Measurements from ENCODE around the gene MGLL.

MGLL gene

GRCh38 chr3:127834771-127835170 lies 12.5 kb upstream of the MGLL start:
- no peak for DNase-seq

DNA sequence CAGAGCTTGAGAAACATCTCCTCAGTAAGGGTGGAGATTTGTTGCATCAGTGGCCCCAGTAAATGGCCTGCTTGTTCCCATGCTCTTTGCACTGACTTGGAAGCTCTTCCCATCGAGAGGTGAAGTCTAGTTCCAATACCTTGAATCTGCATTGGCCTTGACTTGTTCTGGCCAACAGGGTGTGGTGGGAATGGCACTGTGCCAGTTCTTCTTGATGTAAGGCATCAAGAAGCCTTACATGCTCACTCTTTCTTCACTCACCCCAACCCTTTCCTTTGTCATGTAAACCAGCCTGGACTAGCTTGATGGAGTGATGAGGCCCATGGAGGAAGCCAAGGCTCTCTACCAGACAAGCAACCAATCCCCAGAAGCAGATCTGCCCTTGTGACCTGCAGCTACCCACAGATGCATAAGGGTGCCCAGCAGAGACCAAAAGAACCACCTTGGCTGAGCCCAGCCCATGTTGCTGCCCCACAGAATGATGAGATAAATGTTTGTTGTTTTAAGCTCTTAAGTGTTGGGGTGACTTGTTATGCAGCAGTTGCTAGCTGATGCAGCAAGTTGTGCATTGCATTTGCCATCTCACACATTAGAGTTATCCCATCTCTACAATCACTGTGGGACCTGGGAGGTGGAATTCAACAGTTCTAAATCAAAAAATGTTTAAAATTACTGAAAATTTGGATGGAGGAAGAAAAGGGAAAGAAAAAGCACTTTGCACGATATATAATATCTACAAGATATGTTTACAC lies 11.1 kb upstream of the MGLL start:
- DNase-seq, result no peak

DNA sequence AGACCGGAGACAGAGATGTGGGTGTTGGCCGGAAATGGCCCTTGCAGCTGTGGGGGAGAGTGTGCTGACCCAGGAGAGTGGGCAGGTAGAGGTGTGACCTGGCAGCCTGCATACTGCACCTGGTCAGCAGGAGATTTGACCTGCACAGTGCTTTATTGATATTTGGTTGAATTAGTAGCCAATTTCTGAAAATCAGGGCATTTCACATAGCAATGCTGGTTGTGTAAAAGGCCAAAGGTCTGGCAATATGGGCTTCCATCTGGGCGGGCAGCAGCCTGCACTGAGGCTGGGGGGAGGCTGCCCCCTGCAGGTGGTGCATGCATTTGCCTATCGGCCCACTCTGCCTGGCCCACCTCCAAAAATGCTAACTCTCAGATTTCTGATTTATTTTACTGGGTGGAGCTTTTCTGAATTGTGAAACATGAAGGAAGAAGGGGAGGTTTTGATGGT lies 9.4 kb upstream of the MGLL start:
- DNase-seq, result peak; percentile 77

DNA sequence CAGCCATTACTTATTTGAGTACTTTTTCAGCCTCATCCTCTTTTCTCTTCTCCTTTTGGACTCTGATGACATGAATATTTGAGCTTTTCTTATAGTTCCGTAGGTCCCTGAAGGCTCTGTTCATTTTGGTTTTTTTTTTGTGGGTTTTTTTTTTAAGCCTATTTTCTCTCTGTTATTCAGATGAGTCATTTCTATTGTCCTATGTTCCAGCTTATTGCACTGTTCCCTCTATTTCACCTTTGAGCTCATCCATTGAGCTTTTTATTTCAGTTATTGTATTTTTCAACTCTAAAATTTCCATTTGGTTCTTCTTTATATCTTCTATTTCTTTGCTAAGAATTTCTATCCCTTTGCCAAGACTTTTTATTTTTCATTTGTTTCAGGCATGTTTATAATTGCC lies 7.2 kb upstream of the MGLL start:
- no peak for DNase-seq

GRCh38 chr3:127827808-127828207 lies 5.5 kb upstream of the MGLL start:
- DNase-seq, result no peak

- no peak for DNase-seq
These were observed 3.4 kb upstream of the MGLL start for GRCh38 chr3:127825756-127826155.

GRCh38 chr3:127824151-127824825 lies 2.0 kb upstream of the MGLL start:
- DNase-seq, result no peak

DNA sequence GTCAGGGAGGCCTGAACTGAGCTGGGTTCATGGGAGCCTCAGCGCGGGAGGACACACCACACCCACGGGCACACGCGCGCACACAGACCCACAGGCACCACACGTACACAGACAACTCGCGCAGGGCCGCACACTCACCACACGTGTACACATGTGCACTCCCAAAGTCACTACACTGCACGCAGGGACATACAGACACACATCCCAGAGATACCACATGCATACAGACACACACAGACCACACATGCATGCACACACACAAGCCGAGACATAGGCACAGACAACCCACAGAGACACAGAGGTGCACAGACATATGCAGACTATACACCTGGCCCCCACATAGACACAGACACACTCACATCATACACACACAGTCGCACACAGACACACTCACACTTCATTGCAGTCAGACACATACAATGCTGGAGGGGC lies 1.1 kb upstream of the MGLL start:
- DNase-seq, result no peak

GRCh38 chr3:127822682-127823425 lies 539 bp upstream of the MGLL start:
- peak; percentile 34 for DNase-seq

DNA sequence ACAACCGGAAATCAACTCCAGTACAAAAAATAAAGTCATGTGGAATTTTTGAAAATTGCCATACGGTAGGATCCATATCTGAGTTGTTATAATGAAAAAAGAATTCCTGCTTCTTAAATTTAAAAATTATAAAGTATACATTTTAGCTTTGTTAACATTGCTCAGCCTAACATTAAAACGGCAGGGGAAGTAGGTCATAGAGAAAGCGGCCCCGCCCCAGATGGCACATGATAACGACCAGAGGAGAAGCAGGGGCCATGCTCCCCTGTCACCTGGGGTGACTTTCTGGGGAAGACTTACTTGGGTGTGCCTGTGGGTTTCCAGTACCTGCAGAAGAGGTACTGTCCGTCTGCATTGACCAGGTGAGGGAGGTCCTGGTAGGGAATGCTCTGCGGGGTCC lies 921 bp downstream of the MGLL start:
- no peak for DNase-seq

DNA sequence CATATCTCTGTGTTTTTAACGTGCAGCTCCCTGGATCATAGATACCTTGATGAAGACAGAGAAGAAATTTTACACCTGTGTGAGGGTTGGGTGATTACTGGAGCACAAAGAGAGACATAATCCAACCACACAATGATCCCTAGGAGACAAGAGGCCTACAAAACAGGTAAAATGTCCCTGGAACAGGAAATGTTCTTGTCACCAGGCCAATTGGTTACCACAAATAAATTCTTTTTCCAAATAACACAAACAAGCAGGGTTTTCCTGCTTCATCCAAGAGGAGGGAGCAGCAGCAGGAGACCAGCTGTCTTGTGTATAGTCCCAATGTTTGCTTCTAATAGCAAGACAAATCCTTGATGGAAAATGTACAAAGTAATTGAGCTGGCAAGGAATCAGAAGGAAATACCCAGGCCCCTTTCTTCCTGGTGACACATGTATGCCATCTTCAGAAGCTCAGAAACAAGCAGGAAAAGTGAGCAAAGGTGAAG lies 1.4 kb downstream of the MGLL start:
- DNase-seq, result no peak

DNA sequence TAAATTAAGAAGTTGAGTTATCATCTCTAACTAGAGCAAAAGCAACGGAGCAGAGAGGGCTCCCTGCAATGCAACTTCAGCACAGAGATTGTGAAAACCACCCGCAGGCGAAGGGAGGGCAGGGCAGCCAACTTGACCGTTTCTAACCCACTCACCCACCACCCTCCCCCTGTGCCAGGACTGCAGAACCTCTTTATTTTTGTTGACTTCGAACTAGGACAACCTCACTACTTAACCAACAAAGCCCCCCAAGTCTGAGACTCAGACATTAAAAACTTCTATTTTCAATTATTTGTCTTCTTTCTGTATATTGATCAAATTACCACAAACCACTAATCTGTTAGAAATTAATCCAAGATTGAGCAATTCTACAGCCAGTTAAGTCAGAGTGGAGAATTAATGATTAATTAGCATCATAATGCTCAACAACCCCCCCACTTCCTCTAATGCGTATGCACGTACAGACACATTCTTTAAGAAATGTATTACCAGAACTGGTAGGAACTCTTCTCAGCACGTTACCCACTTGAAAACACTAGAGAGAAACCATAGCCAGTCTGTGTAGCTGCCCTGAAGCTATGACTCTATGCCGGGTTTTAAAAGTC lies 2.0 kb downstream of the MGLL start:
- DNase-seq, result no peak

DNA sequence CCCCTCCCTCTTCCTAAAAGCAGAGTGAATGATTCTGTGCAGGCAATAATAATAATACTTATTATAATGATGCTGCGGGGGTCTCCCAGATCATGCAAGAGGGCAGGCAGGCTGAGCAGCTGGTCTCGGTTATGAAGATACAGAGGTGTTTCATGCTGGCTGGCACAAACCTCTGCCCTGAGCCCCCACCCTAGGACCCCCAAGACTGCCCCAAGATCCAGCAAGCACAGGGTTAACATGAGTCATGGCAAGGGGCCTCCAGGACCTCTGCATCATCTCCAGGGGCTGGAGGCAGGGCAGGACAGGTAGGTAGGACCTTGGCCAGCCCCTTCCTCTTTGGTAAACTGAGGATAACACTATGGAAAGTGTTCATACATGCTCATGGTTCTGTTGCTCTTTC lies 2.7 kb downstream of the MGLL start:
- DNase-seq, result no peak

DNA sequence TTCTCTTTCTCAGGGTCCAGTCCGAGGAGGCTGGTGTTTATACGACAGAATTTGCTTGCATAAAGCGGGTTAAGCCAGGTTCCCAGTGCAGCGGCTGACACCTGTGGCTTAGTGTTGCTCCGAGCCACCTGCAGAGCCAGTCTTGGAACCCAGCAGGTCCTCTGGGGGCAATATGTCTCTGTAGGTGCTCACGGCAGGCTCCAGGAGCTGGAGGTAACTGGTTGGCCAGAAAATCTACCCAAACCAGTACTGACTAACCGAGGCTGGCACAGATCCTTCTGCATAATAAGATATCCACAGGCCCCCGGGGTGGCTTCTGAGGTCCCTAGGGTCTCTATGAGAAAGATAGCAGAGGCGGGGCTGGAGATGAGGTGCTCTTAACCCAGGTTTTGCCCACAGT lies 3.2 kb downstream of the MGLL start:
- no peak for DNase-seq

GRCh38 chr3:127817406-127817841 lies 4.9 kb downstream of the MGLL start:
- no peak for DNase-seq

DNA sequence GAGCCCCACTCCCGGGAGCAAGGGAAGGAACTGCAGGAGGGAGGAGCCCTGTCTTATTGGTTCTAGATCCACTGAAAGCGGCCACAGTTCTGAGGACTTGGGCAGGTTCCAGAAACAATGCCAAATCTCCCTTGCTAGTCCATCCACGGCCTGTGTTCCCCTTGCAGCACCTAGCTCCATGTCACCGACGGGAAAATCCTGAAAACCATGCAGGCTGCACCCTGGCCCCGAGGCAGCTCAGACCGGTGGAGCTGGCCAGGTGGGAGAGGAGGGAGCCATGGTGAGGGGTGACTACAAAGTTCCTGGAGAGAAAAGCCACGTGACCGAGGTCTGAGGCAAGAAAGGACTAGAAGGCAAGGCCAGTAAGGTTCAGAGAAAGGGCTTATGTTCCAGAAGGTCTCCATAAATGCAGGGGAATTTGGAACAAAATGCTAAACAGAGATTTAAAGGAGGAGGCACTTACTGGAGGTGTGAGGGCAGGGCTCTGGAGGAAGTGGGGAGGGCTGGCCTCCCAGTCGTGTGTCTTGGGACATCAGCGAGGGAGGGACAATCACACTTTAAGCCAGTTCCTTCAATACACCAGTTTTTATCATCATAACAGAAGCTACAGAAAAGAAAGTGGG lies 5.4 kb downstream of the MGLL start:
- DNase-seq, result no peak

DNA sequence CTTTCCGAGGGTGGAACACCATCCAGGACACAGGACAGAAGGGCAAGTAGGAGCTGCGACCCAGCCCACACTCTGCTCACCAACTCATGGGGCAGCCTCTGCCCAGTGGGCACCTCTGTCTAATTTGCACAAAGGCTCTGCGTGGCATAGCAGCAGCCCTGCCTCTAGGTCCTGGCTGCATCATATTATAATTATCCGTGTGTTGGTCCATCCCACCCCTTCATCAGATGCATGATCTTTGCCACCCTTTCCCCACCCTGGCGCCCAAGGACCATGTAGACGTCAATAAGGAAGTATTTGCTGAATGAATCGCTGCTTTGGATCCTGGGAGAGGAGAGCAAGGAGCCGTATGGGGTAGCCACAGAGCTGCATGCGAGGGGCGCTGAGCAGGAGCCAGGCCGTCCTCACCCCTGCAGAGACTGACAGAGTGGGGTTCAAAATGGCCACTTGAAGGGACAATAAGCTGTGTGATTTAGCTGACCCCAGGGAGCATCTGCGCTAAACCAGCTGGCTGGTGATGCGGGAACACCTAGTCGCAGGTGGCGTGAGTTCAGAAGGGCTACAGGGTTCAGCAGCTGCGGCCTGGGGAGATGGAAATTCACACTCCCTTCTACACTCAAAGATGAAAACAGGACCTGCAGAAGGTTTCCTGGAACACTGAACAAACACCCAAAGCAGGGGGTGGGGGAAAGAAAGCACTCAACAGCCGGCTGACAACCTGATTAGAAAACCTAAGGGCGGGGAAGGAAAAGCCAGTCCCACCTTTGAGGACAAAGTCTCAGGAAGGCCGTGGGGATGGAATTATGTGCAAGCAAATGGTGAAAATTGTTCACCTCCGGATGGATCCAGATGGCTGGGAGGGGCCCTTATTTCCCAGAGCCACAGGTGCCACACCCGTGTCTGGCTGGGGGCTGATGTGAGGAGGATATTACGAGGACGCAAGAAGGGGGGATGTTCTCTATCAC lies 6.4 kb downstream of the MGLL start:
- no peak for DNase-seq

- DNase-seq, result no peak
These were observed 7.3 kb downstream of the MGLL start for GRCh38 chr3:127815001-127815400.

DNA sequence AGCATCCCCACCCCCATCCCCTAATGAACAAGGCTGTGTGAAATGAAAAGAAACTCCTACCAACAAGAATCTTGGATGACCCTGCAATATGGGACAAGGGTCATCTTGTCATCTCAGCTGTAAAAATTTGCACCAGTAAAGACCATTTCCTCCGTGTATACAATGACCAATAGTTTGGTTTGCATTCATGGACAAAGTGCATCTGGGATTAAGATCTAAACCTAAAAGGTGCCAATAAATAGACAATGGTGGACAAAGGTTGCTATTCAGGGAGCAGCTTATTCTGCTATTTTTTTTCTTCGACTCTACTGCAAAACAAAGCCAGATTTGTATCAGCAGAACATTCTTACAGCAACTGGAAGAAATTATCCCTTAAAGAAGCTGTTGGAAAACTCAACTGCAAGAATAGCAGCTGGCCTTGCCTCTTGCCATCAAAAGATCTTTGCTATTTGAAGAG lies 8.0 kb downstream of the MGLL start:
- DNase-seq, result no peak

- DNase-seq, result no peak
These were observed 10.2 kb downstream of the MGLL start for GRCh38 chr3:127812151-127812550.

DNA sequence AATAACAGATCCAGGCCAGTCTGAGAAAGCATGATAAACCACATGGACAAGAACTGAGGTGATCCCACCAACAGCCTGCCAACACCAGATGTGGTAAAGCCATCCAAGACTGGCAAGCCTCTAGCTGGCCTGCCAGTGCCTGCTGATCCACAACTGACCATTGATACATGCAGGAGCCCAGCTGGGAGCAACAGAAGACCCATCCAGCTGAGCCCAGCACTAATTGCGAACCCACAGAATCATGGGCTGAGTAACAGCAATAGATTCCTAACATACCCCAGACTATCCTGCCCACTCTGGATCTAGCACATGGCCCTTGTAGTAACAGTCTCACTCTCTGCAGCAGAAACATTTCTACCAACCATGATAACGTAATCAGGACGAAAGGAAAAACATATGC lies 10.6 kb downstream of the MGLL start:
- DNase-seq, result no peak

All from RPMI8226 (cell line).